ENCODE results near the gene GGT5. TPM values are rescaled to one million over a fixed set of nuclear protein-coding genes. Genes with fewer than 3 reads are reported as not detected.
A peak's percentile ranks its signal among the peaks of the same experiment; 100 is the strongest.
"Not testable (repeated sequence)": the region's sequence is repeated elsewhere in the genome, so short reads cannot be mapped to it uniquely, and the experiment has no call there.

Gene GGT5
- total RNA-seq, 1 experiment from 2014 or later, result 0.28 TPM

DNA sequence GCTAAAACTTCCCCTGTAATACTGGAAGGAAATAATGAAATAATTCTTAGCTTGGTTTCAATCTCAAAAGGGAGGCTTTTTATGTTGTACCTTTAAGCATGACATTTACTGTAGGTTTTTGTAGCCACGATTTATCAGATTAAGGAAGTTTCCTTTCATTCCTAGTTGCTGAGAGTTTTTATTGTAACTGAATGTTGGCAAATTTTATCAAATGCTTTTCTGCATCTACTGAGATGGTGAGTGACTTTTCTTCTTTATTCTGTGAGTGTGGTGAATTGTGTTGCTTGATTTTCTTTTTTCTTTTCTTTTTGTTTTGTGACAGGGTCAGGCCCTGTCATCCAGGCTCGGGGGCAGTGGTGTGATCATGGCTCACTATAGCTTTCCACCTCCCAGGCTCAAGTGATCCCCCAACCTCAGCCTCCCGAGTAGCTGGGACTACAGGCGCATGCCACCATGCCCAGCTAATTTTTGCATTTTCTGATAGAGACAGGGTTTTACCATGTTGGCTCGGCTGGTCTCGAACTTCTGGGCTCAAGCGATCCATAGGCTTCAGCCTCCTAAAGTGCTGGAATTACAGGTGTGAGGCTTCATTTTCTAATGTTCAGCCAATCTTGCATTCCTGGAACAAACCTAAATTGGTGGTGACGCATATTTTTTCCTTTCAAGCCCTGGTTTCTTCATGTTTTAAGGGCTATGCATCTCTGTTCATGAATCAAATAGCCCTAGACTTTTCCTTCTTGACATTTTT, 37.4 kb downstream of the GGT5 start:
- Mint-ChIP-seq H3K36me3 (ENCODE audit: insufficient read depth, unreplicated experiment) (peaks cover 17% of the 10 kb centered on the region), H3K27me3 (ENCODE audit: unreplicated experiment) (no peaks in the 10 kb centered on the region), H3K4me1 (ENCODE audit: low read depth, unreplicated experiment) (peaks cover 49% of the 10 kb centered on the region), H3K4me3 (ENCODE audit: low read depth, unreplicated experiment) (peak overlapping the region; percentile 53), H3K27ac (ENCODE audit: unreplicated experiment) (peak overlapping the region; percentile 88), H3K9me3 (ENCODE audit: low read depth, unreplicated experiment) (no peaks in the 10 kb centered on the region)
- CTCF ChIA-PET, result no interaction called here
- TF ChIP-seq, protein P1, sequence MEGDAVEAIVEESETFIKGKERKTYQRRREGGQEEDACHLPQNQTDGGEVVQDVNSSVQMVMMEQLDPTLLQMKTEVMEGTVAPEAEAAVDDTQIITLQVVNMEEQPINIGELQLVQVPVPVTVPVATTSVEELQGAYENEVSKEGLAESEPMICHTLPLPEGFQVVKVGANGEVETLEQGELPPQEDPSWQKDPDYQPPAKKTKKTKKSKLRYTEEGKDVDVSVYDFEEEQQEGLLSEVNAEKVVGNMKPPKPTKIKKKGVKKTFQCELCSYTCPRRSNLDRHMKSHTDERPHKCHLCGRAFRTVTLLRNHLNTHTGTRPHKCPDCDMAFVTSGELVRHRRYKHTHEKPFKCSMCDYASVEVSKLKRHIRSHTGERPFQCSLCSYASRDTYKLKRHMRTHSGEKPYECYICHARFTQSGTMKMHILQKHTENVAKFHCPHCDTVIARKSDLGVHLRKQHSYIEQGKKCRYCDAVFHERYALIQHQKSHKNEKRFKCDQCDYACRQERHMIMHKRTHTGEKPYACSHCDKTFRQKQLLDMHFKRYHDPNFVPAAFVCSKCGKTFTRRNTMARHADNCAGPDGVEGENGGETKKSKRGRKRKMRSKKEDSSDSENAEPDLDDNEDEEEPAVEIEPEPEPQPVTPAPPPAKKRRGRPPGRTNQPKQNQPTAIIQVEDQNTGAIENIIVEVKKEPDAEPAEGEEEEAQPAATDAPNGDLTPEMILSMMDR (IDR thresholded peaks at IDR 0.05; ENCODE audit: unreplicated experiment), result no peak
- BruUV-seq (replicated peaks), result no TSS peak
- intact Hi-C loops (cut with micrococcal nuclease; ENCODE audit: unreplicated experiment), result no loop called here
- peak; percentile 17 for DNase-seq

DNA sequence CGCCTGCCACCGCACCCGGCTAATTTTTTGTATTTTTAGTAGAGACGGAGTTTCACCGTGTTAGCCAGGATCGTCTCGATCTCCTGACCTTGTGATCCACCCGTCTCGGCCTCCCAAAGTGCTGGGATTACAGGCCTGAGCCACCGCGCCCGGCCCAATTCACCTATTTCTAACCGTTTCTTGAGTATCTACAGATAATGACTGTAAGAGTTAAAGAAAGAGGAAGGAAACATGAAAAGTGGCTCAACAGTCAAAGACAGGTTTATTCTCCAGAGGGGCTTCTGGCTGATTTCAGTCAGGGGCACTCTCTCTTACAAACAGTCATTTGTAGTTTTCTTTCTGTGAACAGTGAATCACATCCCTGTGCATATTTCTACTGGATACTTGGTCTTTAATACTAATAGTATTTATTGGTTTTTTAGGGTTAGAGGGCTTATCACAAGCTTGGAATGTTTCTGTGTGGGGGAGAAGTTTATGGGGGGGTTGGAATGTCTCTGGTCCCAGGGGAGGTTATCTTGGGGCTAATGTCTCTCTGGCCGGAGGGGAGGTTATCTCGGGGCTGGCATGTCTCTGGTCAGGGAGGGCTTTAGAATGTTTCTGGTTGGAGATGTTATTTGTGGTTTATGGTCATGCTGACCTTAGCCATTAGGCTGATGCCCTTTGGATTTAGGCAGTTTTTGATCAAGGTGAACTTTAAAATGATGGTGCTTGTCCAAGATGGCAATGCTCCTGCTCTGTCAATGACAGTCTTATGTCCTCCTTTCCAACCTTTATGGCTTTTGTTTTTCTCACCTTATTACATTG, 38.2 kb downstream of the GGT5 start:
- Mint-ChIP-seq H3K4me1 (ENCODE audit: low read depth, unreplicated experiment) (peaks cover 57% of the 10 kb centered on the region), H3K27ac (ENCODE audit: unreplicated experiment) (peak overlapping the region; percentile 88), H3K36me3 (ENCODE audit: insufficient read depth, unreplicated experiment) (peaks cover 24% of the 10 kb centered on the region)
- intact Hi-C loops (cut with micrococcal nuclease; ENCODE audit: unreplicated experiment); BruUV-seq (replicated peaks); CTCF ChIA-PET; H3K4me3 Mint-ChIP-seq (ENCODE audit: low read depth, unreplicated experiment); DNase-seq; H3K9me3 Mint-ChIP-seq (ENCODE audit: low read depth, unreplicated experiment); H3K27me3 Mint-ChIP-seq (ENCODE audit: unreplicated experiment): not testable (repeated sequence)

DNA sequence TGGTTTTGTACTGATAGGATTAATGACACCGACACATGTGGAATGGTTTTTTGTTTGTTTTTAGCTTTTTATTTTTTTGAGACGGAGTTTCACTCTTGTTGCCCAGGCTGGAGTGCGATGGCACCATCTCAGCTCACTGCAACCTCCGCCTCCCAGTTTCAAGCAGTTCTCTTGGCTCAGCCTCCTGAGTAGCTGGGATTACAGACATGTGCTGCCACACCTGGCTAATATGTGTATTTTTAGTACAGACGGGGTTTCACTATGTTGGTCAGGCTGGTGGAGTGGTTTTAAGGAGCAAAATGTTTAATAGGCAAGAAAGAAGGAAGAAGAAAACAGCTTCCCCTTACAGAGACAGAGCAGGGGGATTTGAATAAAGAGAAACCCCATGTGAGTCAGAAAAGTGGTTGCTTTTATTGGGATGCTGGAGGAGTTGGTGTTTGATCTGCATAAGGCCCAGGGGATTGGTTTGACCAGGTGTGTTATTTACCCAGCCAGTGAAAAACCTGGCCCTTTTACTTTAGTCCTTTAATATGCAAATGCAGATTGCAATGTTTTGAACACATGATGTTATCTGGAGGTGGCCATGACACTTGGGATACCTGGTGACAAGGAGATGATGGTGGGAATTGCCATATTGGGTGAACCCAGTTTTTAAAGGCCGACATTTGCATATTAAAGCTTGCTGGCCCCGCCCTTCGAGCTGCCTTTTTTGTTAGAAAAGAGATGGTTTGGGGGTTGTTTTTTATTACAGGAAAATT, 39.3 kb downstream of the GGT5 start:
- DNase-seq, result no peak
- Mint-ChIP-seq H3K4me3 (ENCODE audit: low read depth, unreplicated experiment) (no peak overlapping the region), H3K9me3 (ENCODE audit: low read depth, unreplicated experiment) (no peaks in the 10 kb centered on the region), H3K27me3 (ENCODE audit: unreplicated experiment) (no peaks in the 10 kb centered on the region), H3K36me3 (ENCODE audit: insufficient read depth, unreplicated experiment) (peaks cover 29% of the 10 kb centered on the region), H3K27ac (ENCODE audit: unreplicated experiment) (peak overlapping the region; percentile 82), H3K4me1 (ENCODE audit: low read depth, unreplicated experiment) (peaks cover 67% of the 10 kb centered on the region)
- no TSS peak for BruUV-seq (replicated peaks)
- CTCF ChIA-PET, result no interaction called here
- intact Hi-C loops (cut with micrococcal nuclease; ENCODE audit: unreplicated experiment), result no loop called here
- TF ChIP-seq, protein P1 (IDR thresholded peaks at IDR 0.05; ENCODE audit: unreplicated experiment), result no peak

DNA sequence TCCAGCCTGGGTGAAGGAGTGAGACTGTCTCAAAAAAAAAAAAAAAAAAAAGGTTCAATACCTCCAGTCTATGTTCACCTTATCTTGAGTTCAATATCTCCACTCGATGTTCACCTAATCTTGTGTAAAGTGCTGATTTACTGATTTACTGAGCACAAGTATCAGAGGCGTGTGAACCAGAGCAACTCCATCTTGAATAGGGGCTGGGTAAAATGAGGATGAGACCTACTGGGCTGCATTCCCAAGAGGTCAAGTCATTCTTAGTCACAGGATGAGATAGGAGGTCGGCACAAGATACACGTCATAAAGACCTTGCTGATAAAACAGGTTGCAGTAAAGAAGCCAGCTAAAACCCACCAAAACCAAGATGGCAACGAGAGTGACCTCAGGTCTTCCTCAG, 41.0 kb downstream of the GGT5 start:
- BruUV-seq (replicated peaks); H3K9me3 Mint-ChIP-seq (ENCODE audit: low read depth, unreplicated experiment); H3K27ac Mint-ChIP-seq (ENCODE audit: unreplicated experiment); CTCF ChIA-PET; DNase-seq; H3K4me3 Mint-ChIP-seq (ENCODE audit: low read depth, unreplicated experiment); H3K27me3 Mint-ChIP-seq (ENCODE audit: unreplicated experiment): not testable (repeated sequence)
- peaks cover 29% of the 10 kb centered on the region for H3K36me3 Mint-ChIP-seq (ENCODE audit: insufficient read depth, unreplicated experiment)
- peaks cover 62% of the 10 kb centered on the region for H3K4me1 Mint-ChIP-seq (ENCODE audit: low read depth, unreplicated experiment)
- intact Hi-C loops (cut with micrococcal nuclease; ENCODE audit: unreplicated experiment), result loop anchor here (5.0 kb wide), 1 partner anchor 43 kb away; the partner anchor contains the start of gene GGT5
